GM12874 (cell line): Measurements from ENCODE around the gene RUFY1.

Source experiments
- CTCF ChIP-seq: IDR thresholded peaks from 2 replicates; pipeline ENCODE4 v1.5.1; 2011; ENCODE audit warnings: low read depth, mild to moderate bottlenecking, control low read depth, low read length, moderate library complexity; ENCODE audit not compliant: insufficient read depth

RUFY1 gene

GRCh38 chr5:179512452-179513000 lies 37.8 kb upstream of the RUFY1 start:
- no peak for TF ChIP-seq CTCF

GRCh38 chr5:179516221-179516620 lies 34.1 kb upstream of the RUFY1 start:
- no peak for TF ChIP-seq CTCF

- TF ChIP-seq CTCF = no peak
Measured at GRCh38 chr5:179526978-179527377, 23.4 kb upstream of the RUFY1 start.

GRCh38 chr5:179530069-179530998 lies 20.0 kb upstream of the RUFY1 start:
- TF ChIP-seq CTCF = peak; percentile 30; the same call in 1 of the 2 replicates

GRCh38 chr5:179533024-179533423 lies 17.3 kb upstream of the RUFY1 start:
- TF ChIP-seq CTCF = no peak

GRCh38 chr5:179533907-179534306 lies 16.4 kb upstream of the RUFY1 start:
- TF ChIP-seq CTCF = no peak

GRCh38 chr5:179534431-179534830 lies 15.9 kb upstream of the RUFY1 start:
- TF ChIP-seq CTCF = no peak
